NCI-H187 treated with DMSO at 0.1 percent for 48 hours (cell line): ENCODE data around the gene CMIP.
"Not testable (repeated sequence)": the region's sequence is repeated elsewhere in the genome, so short reads cannot be mapped to it uniquely, and the experiment has no call there.

Experiments used
- DNase-seq: peaks from one replicate; lab custom pipeline; 2025; lab: John Stamatoyannopoulos, UW

The CMIP gene

DNA sequence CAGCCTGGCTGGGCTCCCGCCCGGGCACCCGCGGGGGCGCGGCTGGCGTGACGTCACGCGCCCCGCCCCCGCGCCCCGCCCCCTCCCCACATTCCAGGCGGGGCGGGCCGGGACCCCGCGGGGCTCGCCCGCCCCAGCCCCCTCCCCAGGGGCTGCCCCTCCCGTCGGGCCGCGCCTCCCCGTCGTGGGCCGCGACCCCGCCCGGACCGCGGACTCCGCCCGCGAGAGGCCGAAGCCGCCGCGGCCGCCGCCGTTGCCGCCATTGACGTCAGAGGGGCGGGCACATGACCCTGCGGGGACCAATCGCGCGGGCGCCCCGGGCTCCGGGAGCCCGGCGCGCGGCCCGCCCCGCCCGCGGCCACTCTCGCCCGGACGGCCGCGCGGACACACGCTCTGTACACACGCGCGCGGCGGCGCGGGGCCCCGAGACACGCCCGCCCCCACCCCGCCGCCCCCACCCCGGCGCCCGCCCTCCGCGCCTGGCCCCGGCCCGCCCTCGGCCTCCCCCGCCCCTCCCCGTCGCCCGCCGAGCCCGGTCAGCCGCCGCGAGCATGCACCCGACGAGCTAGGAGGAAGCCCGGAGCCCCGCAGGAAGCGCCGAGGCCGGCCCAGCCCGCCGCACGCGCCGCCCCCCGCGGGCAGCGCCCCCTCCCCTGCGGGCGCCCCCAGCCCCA, at the start of gene CMIP:
Gene CMIP, plus strand, starts transcription at position 361 of the 674 bp plus-strand sequence.
- no peak for DNase-seq

DNA sequence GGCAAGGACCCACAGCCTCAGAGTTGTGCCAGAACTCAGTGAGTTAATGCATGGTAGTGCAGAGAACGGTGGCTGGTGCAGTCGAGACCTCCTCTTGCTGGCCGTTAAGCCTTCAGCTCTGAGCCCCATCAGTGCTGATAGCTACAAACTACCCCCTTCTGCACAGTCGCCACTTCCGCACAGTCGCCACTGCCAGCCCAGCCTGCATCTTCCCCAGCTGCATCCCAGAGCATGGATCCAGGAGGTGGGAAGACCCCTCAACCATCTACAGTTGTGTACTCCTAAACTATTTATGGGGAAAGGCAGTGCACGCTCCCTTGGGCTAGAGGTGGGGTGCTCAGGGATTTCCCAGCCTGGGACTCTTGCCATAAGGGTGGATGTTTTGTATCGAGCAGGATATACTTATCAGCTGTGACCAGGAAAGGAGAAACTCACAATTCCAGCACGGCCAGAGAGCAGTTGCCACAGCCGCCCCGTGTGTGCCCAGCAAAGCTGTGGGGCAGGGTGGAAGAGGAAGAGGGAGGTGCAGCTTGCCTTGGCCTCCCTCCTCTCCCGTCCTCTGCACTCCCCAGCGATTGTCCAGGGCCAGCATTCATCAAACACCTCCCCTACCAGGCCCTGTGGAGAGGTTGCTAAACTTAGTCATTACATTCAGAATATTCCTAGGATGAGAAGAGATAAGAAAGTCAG, 49.5 kb upstream of the CMIP start:
- no peak for DNase-seq

GRCh38 chr16:81397058-81397878, 47.3 kb upstream of the CMIP start:
- DNase-seq, result no peak

DNA sequence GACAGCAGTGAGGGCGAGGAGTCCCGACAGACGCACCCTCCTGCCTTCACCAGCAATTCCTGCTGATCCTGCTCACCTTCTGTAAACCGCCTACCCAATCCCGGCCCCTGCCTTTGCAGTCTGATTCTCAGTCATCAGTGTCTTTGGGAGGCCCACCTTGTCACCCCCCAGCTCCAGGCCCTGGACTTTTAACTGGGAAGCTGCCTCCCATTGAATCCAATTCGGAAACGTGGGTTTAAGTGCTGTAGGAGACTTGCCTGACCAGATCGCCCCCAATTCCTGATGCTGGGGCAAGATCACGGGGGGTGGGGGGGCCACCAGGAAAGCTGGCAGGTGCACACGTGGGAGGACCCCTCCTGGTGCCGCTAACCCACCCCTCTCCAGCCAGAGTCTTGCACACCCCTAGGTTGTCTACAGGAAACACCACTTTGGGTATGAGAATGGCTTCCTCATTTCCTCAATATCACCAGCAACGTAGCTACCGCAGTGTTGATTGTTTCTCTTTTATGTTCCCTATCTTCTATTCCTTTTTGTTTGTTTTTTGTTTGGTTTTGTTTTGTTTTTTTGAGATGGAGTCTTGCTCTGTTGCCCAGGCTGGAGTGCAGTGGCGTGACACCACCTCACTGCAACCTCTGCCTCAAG, 46.6 kb upstream of the CMIP start:
- DNase-seq, result no peak

DNA sequence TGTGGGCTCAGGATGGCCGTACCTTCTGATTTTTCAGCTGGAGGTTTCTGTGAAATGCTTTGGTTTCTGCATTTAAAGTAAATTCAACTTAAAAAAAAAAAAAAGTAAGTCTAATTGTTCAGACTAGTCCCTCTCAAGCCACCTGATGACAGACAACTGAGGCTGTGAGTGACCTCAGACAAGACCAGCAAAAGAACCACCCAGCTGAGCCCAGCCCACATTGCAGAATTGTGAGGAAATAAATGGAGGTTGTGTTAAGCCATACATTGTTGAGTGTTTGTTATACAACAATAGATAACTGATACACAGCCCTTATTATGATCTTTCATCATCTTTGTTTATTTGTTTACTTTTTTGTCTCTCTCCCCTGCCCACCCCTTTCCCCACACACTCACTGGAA, 44.7 kb upstream of the CMIP start:
- no peak for DNase-seq

DNA sequence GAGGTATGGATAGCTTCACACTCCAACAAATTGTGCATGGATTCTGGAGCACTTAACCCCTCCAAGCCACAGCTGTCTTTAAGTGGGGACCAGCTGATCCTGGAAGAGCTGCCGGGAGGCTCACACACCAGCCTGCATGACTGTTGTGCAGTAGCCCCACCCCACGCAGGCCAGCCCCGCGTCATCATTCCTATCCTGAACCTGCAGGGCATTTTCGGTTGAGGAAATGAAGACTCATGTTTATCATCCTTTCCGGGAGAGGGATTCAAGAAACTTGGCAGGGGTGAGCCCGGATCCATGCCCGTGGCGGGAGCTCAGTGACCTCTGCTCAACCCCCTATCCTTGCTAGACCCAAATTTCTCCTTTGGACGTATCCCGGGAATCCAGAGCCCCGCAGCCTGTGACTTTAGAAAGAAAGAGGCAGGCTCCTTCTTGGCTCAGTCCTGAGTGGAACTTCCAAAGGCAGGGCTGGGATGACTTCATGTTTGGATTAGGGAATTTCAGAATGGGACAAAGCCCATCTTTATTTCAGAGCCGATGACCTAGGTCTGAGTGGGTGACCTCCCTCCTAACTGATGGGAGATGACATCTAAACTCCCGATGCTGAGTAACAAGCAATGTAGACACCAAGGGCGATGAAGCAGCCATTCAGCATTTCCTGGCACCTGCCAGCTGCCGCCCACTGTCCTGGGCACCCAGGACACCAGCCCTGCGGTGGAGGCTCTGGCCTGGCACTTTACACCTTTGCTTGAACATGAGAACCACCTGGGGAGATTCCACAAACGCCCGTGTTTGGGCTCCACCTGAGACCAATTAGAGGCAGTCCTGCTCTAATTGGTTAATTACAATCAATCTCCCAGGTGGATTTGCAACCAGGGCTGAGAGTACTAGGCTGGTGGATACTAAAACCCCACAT, 43.3 kb upstream of the CMIP start:
- DNase-seq, result no peak

- DNase-seq, result no peak
These were observed 41.4 kb upstream of the CMIP start for GRCh38 chr16:81403208-81403600.

DNA sequence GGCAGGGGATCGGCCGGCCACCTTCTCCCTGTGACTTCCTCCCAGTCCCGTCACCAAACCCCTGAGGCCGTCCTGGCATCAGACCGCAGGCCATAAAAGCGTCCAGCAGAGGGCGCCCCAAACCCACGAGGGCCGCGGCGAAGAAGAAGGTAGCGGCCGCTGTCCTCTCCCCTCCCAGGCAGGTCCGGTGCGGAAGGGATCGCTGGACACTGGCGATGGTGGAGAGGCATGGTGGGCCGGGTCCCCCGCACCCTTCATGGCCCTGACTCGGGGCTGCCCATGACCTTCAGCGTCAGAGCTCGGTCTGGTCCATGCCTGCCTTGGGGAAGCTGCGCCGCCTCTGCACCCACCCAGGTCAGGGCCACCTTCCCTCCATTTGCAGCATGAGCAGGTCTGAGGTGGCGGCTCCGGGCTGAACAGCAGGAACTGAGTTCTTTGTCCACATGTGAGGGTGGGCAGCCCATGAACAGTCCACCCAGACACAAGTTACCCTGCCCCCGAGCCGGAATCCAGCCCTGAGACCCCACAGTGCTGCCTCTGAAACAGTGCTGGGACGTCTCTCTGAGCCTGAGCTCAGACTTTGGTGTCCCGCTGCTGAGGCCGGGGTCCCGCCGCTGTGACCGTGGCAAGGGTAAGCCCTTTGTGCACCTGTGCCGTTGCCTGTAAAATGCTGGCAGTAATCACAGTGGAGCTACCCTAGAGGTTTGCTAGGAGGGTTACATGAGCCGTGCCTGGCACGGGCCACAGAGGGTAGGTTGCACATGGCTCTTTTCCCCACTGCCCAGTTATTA, 40.8 kb upstream of the CMIP start:
- DNase-seq, result no peak

DNA sequence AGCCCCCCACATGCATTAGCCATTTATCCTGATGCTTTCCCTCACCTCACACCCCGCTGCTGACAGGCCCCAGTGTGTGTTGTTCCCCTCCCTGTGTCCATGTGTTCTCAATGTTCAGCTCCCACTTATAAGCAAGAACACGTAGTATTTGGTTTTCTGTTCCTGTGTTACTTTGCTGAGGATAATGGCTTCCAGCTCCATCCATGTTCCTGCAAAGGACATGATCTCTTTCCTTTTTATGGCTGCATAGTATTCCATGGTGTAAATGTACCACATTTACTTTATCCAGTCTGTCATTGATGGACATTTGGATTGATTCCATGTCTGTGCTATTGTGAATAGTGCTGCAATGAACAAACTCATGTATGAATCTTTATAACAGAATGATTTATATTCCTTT, 39.6 kb upstream of the CMIP start:
- DNase-seq, result not testable (repeated sequence)

DNA sequence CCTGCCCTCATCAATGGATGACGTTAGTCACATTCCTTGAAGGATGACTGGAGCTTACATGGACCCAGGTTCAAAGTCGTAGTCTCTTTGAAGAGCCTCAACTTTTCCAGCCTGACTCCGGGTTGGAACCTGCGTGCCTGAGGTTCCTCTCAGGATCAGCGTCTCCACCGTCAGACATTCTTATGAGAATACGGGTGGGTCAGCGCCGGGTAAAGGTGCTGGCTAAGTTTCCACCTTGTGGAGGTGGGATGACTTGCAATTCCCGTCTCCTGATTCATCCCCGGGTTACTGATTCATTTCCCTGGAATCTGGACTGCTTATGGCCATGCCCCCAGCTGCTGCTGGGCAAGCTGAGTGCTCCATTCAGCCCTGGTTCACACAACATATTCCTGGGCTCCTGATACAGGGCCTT, 38.9 kb upstream of the CMIP start:
- DNase-seq, result no peak

- DNase-seq, result no peak
These were observed 36.1 kb upstream of the CMIP start for GRCh38 chr16:81408409-81408950.

DNA sequence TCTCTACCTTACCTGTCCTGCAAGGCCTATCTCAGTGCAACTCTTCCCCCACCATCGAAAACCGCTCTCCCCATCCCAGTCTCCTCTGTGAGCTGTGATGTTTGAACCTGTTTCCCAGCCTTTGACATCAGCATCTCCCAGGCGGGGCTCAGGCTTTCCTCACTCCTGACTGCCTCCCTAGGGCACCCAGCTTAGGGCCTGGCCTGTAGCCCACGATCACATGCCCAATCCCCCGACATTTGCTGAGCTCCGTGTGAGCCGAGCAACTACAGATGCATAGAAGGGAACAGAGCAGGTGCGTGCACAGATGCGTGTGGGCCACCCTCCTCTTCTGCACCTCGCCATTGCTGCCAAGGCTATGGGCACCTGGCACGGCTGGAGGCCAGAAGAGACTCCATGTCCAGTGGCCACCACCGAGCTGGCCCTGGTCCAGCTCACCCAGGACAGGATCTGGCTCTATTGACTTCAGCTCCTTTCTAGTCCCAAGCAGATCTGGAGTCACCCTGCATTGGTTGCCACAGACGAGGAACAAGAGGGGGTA, 35.5 kb upstream of the CMIP start:
- DNase-seq, result no peak

DNA sequence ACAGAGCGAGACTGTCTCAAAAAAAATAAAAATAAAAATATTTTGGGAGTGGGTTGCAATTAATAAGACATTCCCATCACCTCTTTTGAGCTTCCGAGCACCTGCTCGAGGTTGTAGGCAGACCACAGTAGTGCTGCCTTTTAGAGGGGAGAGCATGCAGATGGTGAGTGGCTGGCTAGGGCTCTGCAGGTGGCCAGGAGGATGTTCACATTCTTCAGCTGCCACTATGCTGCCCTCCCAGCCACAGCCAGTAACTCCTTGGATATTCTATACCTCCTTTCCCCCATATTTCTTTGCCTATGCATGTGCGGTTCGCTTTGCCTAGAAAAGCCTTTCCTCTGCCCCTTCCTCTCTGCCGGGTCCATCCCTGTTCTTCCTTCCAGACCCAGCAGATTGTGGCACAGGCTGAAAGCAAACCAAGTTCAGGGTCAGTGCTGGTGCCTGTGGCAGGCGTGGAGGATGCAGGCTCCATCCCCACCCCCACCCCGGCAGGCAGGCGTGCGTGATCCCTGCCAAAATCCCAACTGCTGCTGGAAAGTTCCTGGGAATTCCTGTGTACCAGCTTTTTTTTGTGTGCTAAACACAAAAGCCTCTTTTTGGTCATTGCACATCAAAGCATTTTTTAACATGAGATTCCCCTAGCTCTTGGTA, 33.8 kb upstream of the CMIP start:
- DNase-seq, result no peak

- no peak for DNase-seq
These were observed 31.2 kb upstream of the CMIP start for GRCh38 chr16:81413245-81413990.

- DNase-seq, result no peak
These were observed 28.9 kb upstream of the CMIP start for GRCh38 chr16:81415751-81416150.

- DNase-seq, result no peak
These were observed 27.9 kb upstream of the CMIP start for GRCh38 chr16:81416749-81417148.

GRCh38 chr16:81417210-81417609, 27.4 kb upstream of the CMIP start:
- no peak for DNase-seq

- DNase-seq, result no peak
These were observed 24.8 kb upstream of the CMIP start for GRCh38 chr16:81419806-81420205.

DNA sequence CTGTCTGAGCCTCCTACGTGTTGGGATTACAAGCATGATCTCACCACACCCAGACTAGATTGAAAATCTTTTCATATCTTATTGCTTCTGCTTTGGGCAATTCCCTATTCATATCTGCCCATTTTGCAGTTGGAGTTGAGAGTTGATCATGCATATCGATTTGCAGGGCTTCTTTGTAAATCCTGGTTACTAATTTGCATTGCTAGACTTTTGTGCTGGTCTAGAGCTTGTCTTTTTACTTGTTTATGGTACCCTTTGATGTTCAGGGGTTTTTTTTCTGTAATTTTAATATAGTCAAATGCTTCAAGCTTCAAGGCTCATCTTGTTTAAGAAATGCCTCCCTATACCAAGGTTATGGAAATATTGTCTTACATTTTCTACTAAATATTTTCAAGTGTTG, 23.5 kb upstream of the CMIP start:
- no peak for DNase-seq
